Measurements from ENCODE around the gene ZNF805.
"Not testable (repeated sequence)": the region's sequence is repeated elsewhere in the genome, so short reads cannot be mapped to it uniquely, and the experiment has no call there.

Gene ZNF805

DNA sequence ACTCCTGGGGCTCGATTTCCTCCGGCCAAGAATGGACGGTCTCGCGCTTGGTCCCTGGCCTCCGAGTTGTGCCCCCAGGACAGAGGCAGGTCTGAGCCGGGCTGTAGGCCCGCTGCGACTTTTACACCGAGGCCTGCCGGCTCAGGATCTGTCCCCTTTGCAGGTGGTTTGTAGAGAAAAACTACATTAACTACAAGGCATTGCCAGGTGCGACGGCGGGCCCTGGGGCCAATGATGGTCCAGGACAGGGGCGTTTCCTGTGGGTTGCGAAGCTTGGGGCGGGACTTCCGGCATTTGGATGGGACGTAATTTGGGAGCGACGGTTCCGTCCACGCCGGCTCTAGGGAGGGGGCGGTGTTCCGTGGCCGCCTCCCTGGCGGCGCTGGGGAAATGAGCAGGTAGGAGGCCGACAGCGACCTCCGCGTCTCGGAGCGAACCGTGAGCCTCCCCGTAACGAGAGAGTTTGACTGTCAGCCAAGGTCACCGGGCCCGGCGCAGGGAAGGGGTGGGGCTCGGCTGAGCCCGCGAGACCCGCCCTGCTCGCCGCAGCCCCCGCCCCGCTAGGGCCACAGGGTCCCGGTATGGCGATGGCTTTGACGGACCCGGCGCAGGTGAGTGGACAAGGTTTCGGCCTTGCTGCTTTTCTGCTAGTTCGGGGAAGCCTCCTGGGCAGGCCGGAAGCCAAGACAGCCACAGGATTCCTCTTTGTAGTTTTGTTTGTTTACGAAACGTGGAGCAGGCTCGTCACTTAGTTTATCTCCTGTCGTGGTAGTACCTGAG, at the start of gene ZNF805:
ZNF805 (plus strand) TSS at position 322 of the 780 bp plus-strand sequence; CDS start at position 582, 260 bp downstream.
- DNase-seq (ENCODE audit: low read depth): peak; percentile 73
- H3K4me3 ChIP-seq (ENCODE audit: low read depth, low read length): peak within 1 kb of the TSS; percentile 98

GRCh38 chr19:57191141-57192076, 49.0 kb upstream of the ZNF805 start, which contains the start of gene ZNF264:
ZNF264 (plus strand) TSS chr19:57191500; CDS start chr19:57191914, 414 bp downstream.
- DNase-seq (ENCODE audit: low read depth): peak; percentile 43
- peak within 1 kb of the TSS; percentile 94 for H3K4me3 ChIP-seq (ENCODE audit: low read depth, low read length)

GRCh38 chr19:57192077-57192420, 48.4 kb upstream of the ZNF805 start:
- H3K4me3 ChIP-seq (ENCODE audit: low read depth, low read length): peak overlapping the region; percentile 94
- no peak for DNase-seq (ENCODE audit: low read depth)

- H3K4me3 ChIP-seq (ENCODE audit: low read depth, low read length): peak overlapping the region; percentile 94
- no peak for DNase-seq (ENCODE audit: low read depth)
Observed at GRCh38 chr19:57192993-57193392, 47.4 kb upstream of the ZNF805 start.

- DNase-seq (ENCODE audit: low read depth); H3K4me3 ChIP-seq (ENCODE audit: low read depth, low read length): not testable (repeated sequence)
Observed at GRCh38 chr19:57197874-57198273, 42.6 kb upstream of the ZNF805 start.

GRCh38 chr19:57202160-57202559, 38.3 kb upstream of the ZNF805 start:
- no peak overlapping the region for H3K4me3 ChIP-seq (ENCODE audit: low read depth, low read length)
- no peak for DNase-seq (ENCODE audit: low read depth)

DNA sequence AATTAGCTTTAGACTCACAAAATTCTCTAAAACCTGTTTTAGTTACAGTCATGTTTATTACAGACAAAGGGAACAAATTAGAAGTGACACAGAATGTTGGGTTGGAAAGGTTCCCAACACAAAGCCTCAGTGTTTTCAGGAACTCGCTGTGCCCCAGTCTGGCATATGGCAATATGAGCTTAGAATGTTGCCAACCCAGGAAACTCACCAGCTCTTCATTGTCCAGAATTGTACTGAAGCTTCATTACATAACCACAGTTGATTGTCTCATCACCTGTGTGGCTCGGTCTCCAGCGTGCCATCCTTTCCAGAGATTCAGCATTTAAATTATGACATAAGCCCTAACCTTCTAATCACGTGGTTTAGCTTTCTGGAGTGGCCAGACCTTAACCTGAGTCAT, 30.1 kb upstream of the ZNF805 start:
- no peak for DNase-seq (ENCODE audit: low read depth)

DNA sequence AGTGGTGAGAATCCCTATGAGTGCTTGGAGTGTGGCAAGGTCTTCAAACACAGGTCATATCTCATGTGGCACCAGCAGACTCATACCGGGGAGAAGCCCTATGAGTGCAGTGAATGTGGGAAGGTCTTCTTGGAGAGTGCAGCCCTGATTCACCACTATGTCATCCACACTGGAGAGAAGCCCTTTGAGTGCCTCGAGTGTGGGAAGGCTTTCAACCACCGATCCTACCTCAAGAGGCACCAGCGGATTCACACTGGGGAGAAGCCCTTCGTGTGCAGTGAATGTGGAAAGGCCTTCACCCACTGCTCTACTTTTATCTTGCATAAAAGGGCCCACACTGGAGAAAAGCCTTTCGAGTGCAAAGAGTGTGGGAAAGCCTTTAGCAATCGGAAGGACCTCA, 28.3 kb upstream of the ZNF805 start:
- no peak overlapping the region for H3K4me3 ChIP-seq (ENCODE audit: low read depth, low read length)
- DNase-seq (ENCODE audit: low read depth): no peak

More for the DNA sequence above, 30.1 kb upstream of the ZNF805 start:
- H3K4me3 ChIP-seq (ENCODE audit: low read depth, low read length): no peak overlapping the region

DNA sequence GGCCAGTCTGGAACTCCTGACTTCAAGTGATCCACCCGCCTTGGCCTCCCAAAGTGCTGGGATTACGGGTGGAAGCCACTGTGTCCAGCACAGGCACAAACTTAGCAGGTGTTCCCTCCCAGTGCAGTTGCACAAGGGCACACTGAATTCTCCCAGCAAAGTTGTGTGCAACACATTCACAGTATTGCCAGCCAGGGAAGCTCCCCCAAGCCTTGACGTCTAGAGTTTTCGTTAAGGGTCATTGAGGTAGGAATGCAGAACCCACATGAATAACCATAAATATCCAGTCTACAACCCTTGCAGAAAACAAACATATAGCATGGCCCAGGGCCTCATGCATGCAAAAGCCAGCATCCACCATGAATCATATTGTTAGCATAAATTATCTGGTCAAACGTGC, 12.9 kb upstream of the ZNF805 start:
- H3K4me3 ChIP-seq (ENCODE audit: low read depth, low read length): no peak overlapping the region
- no peak for DNase-seq (ENCODE audit: low read depth)

DNA sequence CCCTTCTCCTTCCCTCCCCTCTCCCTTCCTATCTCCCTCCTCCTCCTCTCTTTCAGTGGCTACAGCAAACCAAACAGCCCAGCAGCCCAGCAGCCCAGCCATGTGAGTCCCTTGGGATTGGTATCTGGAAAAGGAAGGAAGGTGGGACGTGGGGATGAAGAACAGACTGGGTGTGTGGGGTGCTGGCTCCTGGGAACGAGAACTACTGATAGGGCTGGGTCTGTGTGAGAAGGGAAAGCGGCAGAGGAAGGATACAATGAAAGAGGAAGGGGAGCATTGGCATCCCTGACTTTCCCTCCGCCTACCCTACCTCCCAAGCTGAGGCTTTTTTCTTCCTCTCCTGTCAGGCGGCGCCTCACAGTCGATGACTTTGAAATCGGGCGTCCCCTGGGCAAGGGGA, 8.7 kb upstream of the ZNF805 start:
- DNase-seq (ENCODE audit: low read depth): no peak
- no peak overlapping the region for H3K4me3 ChIP-seq (ENCODE audit: low read depth, low read length)

DNA sequence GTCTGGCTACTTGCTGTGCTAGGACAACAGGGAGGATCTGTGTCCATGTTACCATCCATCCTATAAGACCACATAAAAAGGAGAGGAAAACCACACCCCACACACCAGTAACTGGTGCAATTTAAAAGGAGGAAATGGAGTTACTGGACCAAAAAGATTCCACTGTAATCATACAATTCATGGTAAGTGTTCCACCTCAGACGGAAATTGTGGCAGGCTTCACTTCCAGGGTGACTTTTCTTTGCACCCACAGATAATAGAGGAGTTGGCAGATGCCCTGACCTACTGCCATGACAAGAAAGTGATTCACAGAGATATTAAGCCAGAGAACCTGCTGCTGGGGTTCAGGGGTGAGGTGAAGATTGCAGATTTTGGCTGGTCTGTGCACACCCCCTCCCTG, 7.2 kb upstream of the ZNF805 start:
- H3K4me3 ChIP-seq (ENCODE audit: low read depth, low read length): no peak overlapping the region
- no peak for DNase-seq (ENCODE audit: low read depth)

DNA sequence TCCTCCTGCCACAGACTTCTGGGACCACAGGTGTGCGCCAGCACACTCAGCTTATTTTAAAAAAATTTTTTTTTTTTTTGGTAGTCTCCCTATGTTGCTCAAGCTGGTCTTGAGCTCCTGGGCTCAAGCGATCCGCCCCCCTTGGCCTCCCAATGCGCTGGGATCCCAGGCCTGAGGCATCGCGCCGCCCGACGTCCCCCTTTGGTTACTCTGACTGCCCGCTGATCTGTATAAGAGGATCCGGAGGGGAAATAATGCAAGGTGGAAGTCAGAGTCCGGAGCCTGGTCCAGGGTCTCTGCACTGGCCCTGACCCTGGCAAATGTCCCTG, 486 bp upstream of the ZNF805 start:
- no peak for DNase-seq (ENCODE audit: low read depth)
- H3K4me3 ChIP-seq (ENCODE audit: low read depth, low read length): peak overlapping the region; percentile 98

DNA sequence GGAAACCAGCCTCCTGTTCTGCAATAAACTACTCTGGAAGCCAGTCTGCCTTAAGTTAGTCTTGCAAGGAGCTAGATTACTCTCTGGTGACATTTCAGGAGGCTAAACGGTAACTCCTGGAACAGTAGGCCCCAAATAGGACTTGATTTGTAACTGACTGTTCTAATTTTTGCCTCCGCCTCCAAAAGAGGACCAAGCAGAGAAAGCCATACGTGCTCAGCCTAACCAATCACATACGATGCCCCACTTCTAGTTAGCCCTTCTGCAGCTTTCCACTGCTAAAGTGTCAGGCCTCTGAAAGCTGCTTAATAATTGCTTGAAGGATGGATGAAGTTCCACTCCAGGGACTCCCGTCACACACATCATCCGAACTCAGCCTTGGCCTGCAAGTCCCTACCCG, 744 bp downstream of the ZNF805 start:
- DNase-seq (ENCODE audit: low read depth): peak; percentile 11
- H3K4me3 ChIP-seq (ENCODE audit: low read depth, low read length): peak overlapping the region; percentile 98

GRCh38 chr19:57242821-57243220, 2.4 kb downstream of the ZNF805 start:
- no peak overlapping the region for H3K4me3 ChIP-seq (ENCODE audit: low read depth, low read length)
- no peak for DNase-seq (ENCODE audit: low read depth)

DNA sequence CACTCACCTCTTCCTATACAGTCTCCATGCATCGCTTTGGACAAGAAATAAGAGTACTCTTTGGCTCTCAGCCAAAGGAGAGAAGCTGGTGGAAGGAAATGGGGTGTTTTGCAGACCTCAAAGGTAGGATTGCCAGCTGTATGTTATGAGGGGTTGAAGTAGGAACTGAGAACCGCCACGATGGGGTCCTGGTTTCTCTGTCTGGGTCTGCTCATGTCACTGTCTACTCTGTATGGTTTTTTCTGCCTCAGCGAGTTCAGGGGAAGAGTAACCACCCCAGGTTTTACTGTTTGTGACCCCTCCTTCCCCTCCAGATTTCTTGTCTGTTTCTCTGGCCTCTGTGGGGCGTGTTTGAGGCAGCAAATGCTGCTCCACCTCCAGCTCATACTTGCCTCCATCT, 4.1 kb downstream of the ZNF805 start:
- H3K4me3 ChIP-seq (ENCODE audit: low read depth, low read length): no peak overlapping the region
- no peak for DNase-seq (ENCODE audit: low read depth)

- H3K4me3 ChIP-seq (ENCODE audit: low read depth, low read length): no peak overlapping the region
- DNase-seq (ENCODE audit: low read depth): no peak
Observed at GRCh38 chr19:57245066-57245465, 4.6 kb downstream of the ZNF805 start.

GRCh38 chr19:57245959-57246358, 5.5 kb downstream of the ZNF805 start:
- no peak for DNase-seq (ENCODE audit: low read depth)

DNA sequence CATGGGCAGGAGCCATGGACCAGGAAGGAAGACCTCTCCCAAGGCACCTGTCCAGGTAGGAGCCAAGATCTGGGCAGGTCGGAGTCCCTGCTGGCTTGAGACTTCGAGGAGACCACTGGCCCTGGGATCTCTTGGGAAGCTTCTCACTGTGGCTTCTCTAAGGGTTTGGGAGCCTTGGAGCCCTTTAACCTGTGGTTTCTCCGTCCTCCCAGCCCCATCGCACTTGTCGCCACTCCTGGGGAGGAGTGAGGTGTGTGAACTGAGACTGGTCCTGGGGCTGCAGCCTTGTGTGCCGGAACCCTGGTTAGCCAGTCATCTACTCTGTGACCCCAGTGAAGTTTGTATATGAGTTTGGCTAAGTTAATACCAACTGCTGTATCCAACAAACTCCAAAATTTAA, 8.2 kb downstream of the ZNF805 start:
- no peak overlapping the region for H3K4me3 ChIP-seq (ENCODE audit: low read depth, low read length)

More at GRCh38 chr19:57245959-57246358, 5.5 kb downstream of the ZNF805 start:
- no peak overlapping the region for H3K4me3 ChIP-seq (ENCODE audit: low read depth, low read length)

GRCh38 chr19:57249329-57249728, 8.9 kb downstream of the ZNF805 start:
- no peak overlapping the region for H3K4me3 ChIP-seq (ENCODE audit: low read depth, low read length)

More for the DNA sequence above, 8.2 kb downstream of the ZNF805 start:
- no peak for DNase-seq (ENCODE audit: low read depth)

DNA sequence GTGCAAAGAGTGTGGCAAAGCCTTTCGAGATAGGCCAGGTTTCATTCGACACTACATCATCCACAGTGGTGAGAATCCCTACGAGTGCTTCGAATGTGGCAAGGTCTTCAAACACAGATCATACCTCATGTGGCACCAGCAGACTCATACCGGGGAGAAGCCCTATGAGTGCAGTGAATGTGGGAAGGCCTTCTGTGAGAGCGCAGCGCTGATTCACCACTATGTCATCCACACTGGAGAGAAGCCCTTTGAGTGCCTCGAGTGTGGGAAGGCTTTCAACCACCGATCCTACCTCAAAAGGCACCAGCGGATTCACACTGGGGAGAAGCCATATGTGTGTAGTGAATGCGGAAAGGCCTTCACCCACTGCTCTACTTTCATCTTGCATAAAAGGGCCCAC, 13.3 kb downstream of the ZNF805 start:
- not testable (repeated sequence) for H3K4me3 ChIP-seq (ENCODE audit: low read depth, low read length); DNase-seq (ENCODE audit: low read depth)

More at GRCh38 chr19:57249329-57249728, 8.9 kb downstream of the ZNF805 start:
- no peak for DNase-seq (ENCODE audit: low read depth)

Measured in skeletal muscle cell (primary cell).